Neutrophil (primary cell): ENCODE measurements around the gene AOPEP.

Experiments used
- H3K27ac ChIP-seq: fragments of 200-600 bp; sonication (generic); 2 replicates; pipeline ENCODE4 v1.5.1; 2016; ENCODE audit warnings: mild to moderate bottlenecking, moderate library complexity
- H3K27me3 ChIP-seq: fragments of 200-600 bp; sonication (generic); 2 replicates; pipeline ENCODE4 v1.6.0; 2016; ENCODE audit warnings: mild to moderate bottlenecking
- H3K36me3 ChIP-seq: fragments of 200-600 bp; sonication (generic); 2 replicates; pipeline ENCODE4 v1.5.1; 2017
- H3K4me1 ChIP-seq, 2 experiments: fragments of 200-600 bp in 1 of 2; sonication (generic) in 1 of 2; 1 replicate in 1 of 2; 2 replicates in 1 of 2; pipeline versions ENCODE4 v1.5.1 to v1.6.1; 2013 to 2016; ENCODE audit warnings: low read depth in 1 of 2, low read length in 1 of 2, mild to moderate bottlenecking in 1 of 2, moderate library complexity in 1 of 2; ENCODE audit not compliant: control insufficient read depth in 1 of 2, insufficient read depth in 1 of 2
- H3K4me3 ChIP-seq, 2 experiments: fragments of 200-600 bp in 1 of 2; sonication (generic) in 1 of 2; 1 replicate in 1 of 2; 2 replicates in 1 of 2; pipeline ENCODE4 v1.5.1; 2013 to 2016; ENCODE audit warnings: low read depth in 1 of 2, low read length in 1 of 2, mild to moderate bottlenecking in 1 of 2, moderate library complexity in 1 of 2
- H3K9me3 ChIP-seq: fragments of 200-600 bp; sonication (generic); 2 replicates; pipeline ENCODE4 v1.5.1; 2016
- TF ChIP-seq, protein P1 (sequence below): fragments of 200-600 bp; sonication (generic); IDR thresholded peaks from 2 replicates; pipeline ENCODE4 v1.5.1; 2016; ENCODE audit warnings: antibody characterized with exemption

AOPEP gene

GRCh38 chr9:95129476-95130291 lies 403.2 kb downstream of the AOPEP start:
- H3K4me3 ChIP-seq, result no peak overlapping the region

GRCh38 chr9:95130484-95130883 lies 404.0 kb downstream of the AOPEP start:
- Histone ChIP-seq H3K4me1 (no peaks in the 10 kb centered on the region), H3K9me3 (no peaks in the 10 kb centered on the region), H3K36me3 (no peaks in the 10 kb centered on the region), H3K27ac (no peak overlapping the region), H3K4me3 (no peak overlapping the region), H3K27me3 (no peaks in the 10 kb centered on the region)
- TF ChIP-seq, protein P1, sequence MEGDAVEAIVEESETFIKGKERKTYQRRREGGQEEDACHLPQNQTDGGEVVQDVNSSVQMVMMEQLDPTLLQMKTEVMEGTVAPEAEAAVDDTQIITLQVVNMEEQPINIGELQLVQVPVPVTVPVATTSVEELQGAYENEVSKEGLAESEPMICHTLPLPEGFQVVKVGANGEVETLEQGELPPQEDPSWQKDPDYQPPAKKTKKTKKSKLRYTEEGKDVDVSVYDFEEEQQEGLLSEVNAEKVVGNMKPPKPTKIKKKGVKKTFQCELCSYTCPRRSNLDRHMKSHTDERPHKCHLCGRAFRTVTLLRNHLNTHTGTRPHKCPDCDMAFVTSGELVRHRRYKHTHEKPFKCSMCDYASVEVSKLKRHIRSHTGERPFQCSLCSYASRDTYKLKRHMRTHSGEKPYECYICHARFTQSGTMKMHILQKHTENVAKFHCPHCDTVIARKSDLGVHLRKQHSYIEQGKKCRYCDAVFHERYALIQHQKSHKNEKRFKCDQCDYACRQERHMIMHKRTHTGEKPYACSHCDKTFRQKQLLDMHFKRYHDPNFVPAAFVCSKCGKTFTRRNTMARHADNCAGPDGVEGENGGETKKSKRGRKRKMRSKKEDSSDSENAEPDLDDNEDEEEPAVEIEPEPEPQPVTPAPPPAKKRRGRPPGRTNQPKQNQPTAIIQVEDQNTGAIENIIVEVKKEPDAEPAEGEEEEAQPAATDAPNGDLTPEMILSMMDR, result no peak

More at GRCh38 chr9:95129476-95130291, 403.2 kb downstream of the AOPEP start:
- Histone ChIP-seq H3K4me1 (no peaks in the 10 kb centered on the region), H3K36me3 (no peaks in the 10 kb centered on the region), H3K27ac (no peak overlapping the region), H3K9me3 (no peaks in the 10 kb centered on the region), H3K27me3 (no peaks in the 10 kb centered on the region)
- TF ChIP-seq, protein P1, result no peak

DNA sequence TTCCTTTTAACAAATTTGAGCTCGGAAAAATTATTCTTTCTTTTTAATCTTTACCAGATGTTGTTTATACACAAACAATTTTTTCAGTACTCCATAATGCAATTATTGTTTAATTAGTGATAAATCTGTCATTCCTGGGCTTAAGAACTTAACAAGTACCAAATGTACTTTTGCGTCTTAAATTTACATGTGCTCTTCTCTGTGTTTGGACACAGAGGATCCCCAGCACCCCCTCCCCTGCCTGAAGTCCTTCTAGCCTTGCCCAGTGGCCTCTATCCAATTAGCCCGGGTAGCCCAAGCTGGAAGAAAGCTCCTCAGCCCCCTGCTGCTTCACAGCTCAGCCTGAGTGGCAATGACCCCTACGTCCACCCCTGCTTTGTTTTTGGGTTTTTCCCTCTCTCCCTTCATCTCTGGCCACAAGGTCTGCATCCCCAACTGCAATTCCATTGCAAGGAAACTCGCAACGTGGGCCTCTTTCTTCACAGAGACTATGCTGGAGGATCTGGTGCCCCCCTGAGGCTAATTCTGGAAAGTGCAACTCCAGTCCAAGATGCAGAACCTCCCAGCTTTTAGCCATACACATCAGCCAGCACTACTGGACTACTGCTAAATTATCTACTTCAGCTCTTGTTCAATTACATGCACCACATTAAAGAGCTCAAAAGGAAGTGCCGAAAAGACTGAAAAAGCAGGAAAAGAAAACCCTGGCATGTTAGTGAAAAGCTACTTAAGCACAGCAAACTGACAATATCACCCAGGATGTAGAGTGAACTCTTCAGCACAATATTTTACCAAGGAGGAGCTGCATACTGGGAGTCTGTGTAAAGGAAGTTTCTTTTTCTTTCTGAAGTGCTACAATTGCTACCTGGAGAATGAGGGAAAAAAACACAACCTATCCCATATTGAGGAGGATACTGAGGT lies 404.8 kb downstream of the AOPEP start:
- TF ChIP-seq, protein P1, result no peak
- no peak overlapping the region for H3K4me3 ChIP-seq
- H3K36me3 ChIP-seq, result no peaks in the 10 kb centered on the region
- no peak overlapping the region for H3K27ac ChIP-seq
- H3K27me3 ChIP-seq, result no peaks in the 10 kb centered on the region
- no peaks in the 10 kb centered on the region for H3K9me3 ChIP-seq
- no peaks in the 10 kb centered on the region for H3K4me1 ChIP-seq

DNA sequence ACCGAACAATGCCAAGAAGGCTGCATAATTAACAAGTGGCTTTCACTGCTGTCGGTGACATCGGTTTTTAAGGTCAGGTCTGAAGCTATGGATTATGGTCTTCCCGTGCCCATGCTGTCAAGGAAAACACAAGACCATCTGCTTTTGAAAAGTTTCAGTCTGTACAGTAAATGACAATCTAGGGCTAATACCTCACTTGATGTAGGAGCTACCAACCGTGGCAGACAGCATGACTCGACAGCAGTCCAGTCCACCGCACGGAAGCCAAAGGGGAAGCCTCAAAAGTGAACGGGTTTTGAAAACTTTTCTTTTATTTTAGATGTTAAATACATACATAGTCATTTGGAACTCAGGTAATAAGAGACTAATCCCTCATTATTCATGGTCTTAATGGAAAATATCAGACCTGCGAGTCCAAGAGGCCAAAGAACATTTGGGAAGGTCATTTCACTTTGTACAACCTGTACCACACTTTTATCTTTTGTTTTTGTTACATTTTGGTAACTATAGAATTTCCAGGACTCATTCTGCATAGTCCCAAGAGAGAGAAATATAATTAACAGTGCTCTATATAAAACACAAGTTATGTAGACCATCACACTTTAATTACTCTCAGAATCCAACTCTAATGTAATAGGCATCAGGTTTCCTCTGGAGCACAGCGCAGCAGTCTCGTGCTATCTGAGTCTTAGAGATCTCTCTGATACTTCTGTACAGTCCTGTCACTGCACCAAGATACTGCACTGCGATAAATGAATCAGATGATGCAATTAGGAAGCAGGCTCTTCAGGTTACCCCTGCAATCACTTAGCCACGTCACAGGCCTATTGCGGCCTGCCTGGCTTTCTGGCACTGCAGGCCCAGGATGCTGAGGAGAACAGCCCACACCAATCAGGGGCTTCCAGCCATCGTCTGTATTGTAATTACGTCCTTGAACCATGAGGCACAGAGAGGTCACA lies 406.1 kb downstream of the AOPEP start:
- H3K4me3 ChIP-seq, result no peak overlapping the region
- no peaks in the 10 kb centered on the region for H3K36me3 ChIP-seq
- H3K9me3 ChIP-seq, result no peaks in the 10 kb centered on the region
- no peak overlapping the region for H3K27ac ChIP-seq
- no peaks in the 10 kb centered on the region for H3K4me1 ChIP-seq
- TF ChIP-seq, protein P1, result no peak
- H3K27me3 ChIP-seq, result no peaks in the 10 kb centered on the region

GRCh38 chr9:95133325-95133705 lies 406.8 kb downstream of the AOPEP start:
- Histone ChIP-seq H3K27ac (no peak overlapping the region), H3K4me1 (no peaks in the 10 kb centered on the region), H3K36me3 (no peaks in the 10 kb centered on the region), H3K4me3 (no peak overlapping the region), H3K9me3 (no peaks in the 10 kb centered on the region), H3K27me3 (no peaks in the 10 kb centered on the region)
- TF ChIP-seq, protein P1, result no peak
